GM12878 (cell line): ENCODE measurements around the gene MYADM. TPM values are rescaled to one million over a fixed set of nuclear protein-coding genes. Genes with fewer than 3 reads are reported as not detected.

Experiments used
- ATAC-seq: fragments of 200-7000 bp; cut with Tn5 transposase; 3 replicates; pipeline ENCODE4 v1.9.1; 2020; ENCODE audit warnings: mild to moderate bottlenecking, moderate library complexity
- BruUV-seq: library from RNA; stranded (reverse); fragments of 400-500 nt; replicated peaks from 2 replicates; lab custom pipeline; 2021; lab: Mats Ljungman, UMichigan
- CTCF ChIA-PET: fragments of 300-600 bp; sonication (Branson Sonifier 250); formaldehyde crosslinking; extraction: SDS; loops from one replicate; lab custom pipeline; 2021; ENCODE audit warnings: inconsistent platforms; lab: Yijun Ruan, JAX
- POLR2A ChIA-PET: fragments of 350-600 bp; formaldehyde crosslinking; extraction: SDS; loops from one replicate; lab custom pipeline; 2021; ENCODE audit warnings: inconsistent platforms; lab: Charles Lee
- RAD21 ChIA-PET: fragments of 300-600 bp; sonication (Branson Sonifier 250); formaldehyde crosslinking; loops from one replicate; lab custom pipeline; 2023; ENCODE audit warnings: antibody characterized with exemption; ENCODE audit not compliant: unreplicated experiment; lab: Charles Lee
- SMC1A ChIA-PET: fragments of 300-600 bp; sonication (Branson Sonifier 250); formaldehyde crosslinking; loops from one replicate; lab custom pipeline; 2023; ENCODE audit not compliant: unreplicated experiment, uncharacterized antibody; lab: Charles Lee
- DNase-seq: peaks from one replicate; pipeline ENCODE4 v3.0.0-alpha.2; 2011; ENCODE audit warnings: low read depth, low spot score
- FAIRE-seq: peaks from 3 replicates; lab custom pipeline; 2011; peaks lifted over from hg19 to GRCh38; lab: Jason Lieb, UNC
- H2AFZ ChIP-seq: 2 replicates; pipeline ENCODE4 v1.6.0; 2011; ENCODE audit warnings: low read depth, low read length, control low read depth; ENCODE audit not compliant: control insufficient read depth
- H3K27ac ChIP-seq: 2 replicates; pipeline ENCODE4 v1.5.1; 2011; ENCODE audit warnings: control low read depth; ENCODE audit not compliant: control insufficient read depth, insufficient read depth
- H3K27me3 ChIP-seq, 2 experiments: replicated peaks in 1 of 2; 2 replicates each; pipeline versions ENCODE4 v1.6.0 to v1.6.1; 2011; ENCODE audit warnings: low read length in 1 of 2; ENCODE audit not compliant: control insufficient read depth in 2 of 2, insufficient read depth in 2 of 2
- H3K36me3 ChIP-seq, 2 experiments: 2 replicates each; pipeline ENCODE4 v1.5.1; 2011; ENCODE audit warnings: low read length in 1 of 2; ENCODE audit not compliant: control insufficient read depth in 2 of 2, insufficient read depth in 2 of 2
- H3K4me1 ChIP-seq: 2 replicates; pipeline ENCODE4 v1.6.1; 2011; ENCODE audit warnings: mild to moderate bottlenecking, low read length, moderate library complexity, mixed read lengths; ENCODE audit not compliant: control insufficient read depth, insufficient read depth
- H3K4me2 ChIP-seq: 2 replicates; pipeline ENCODE4 v1.6.0; 2011; ENCODE audit warnings: control low read depth; ENCODE audit not compliant: control insufficient read depth, insufficient read depth
- H3K4me3 ChIP-seq: fragments of 200-600 bp; sonication (generic); 2 replicates; pipeline ENCODE4 v1.5.1; 2016
- H3K79me2 ChIP-seq: 2 replicates; pipeline ENCODE4 v1.6.0; 2011; ENCODE audit warnings: low read length; ENCODE audit not compliant: control insufficient read depth, insufficient read depth
- H3K9ac ChIP-seq: 2 replicates; pipeline ENCODE4 v1.8.0; 2011; ENCODE audit warnings: low read length, control low read depth, mixed read lengths; ENCODE audit not compliant: control insufficient read depth, insufficient read depth
- H3K9me3 ChIP-seq: replicated peaks from 3 replicates; pipeline ENCODE4 v1.5.1; 2011; ENCODE audit warnings: mild to moderate bottlenecking, low read length; ENCODE audit not compliant: control insufficient read depth, insufficient read depth
- H4K20me1 ChIP-seq: 2 replicates; pipeline ENCODE4 v1.6.0; 2011; ENCODE audit not compliant: control insufficient read depth, insufficient read depth
- BCL11A ChIP-seq: IDR thresholded peaks from 2 replicates; pipeline ENCODE4 v1.6.1; 2011; ENCODE audit warnings: low read depth, low read length
- CHD2 ChIP-seq: IDR thresholded peaks from 2 replicates; pipeline ENCODE4 v1.6.1; 2011; ENCODE audit warnings: low read depth, low read length, improper control_type of control experiment, borderline replicate concordance
- FOXK2 ChIP-seq: fragments of 450-650 bp; IDR thresholded peaks from 2 replicates; pipeline ENCODE4 v1.6.1; 2017; ENCODE audit warnings: mild to moderate bottlenecking, moderate library complexity
- GATAD2B ChIP-seq: fragments of 450-650 bp; conservative IDR thresholded peaks from 2 replicates; pipeline ENCODE4 v1.6.1; 2017; ENCODE audit warnings: low read depth, mild to moderate bottlenecking, moderate library complexity
- HDAC6 ChIP-seq: fragments of 200-600 bp; sonication (generic); IDR thresholded peaks from one replicate; pipeline ENCODE4 v1.8.0; 2017; ENCODE audit warnings: antibody characterized with exemption; ENCODE audit not compliant: unreplicated experiment
- IKZF2 ChIP-seq, 2 experiments: fragments of 450-650 bp; IDR thresholded peaks; 2 replicates each; pipeline ENCODE4 v1.6.1; 2017; ENCODE audit warnings: mild to moderate bottlenecking in 2 of 2, moderate library complexity in 2 of 2
- JUNB ChIP-seq: IDR thresholded peaks from 2 replicates; pipeline ENCODE4 v1.6.1; 2016; ENCODE audit warnings: antibody characterized with exemption, mild to moderate bottlenecking
- NFIC ChIP-seq: IDR thresholded peaks from 2 replicates; pipeline ENCODE4 v1.6.1; 2012; ENCODE audit warnings: low read depth, mild to moderate bottlenecking, inconsistent platforms, low read length, moderate library complexity
- RAD21 ChIP-seq: IDR thresholded peaks from 2 replicates; pipeline ENCODE4 v1.6.1; 2011; ENCODE audit warnings: mild to moderate bottlenecking, low read depth, low read length, moderate library complexity; ENCODE audit not compliant: insufficient read depth
- RUNX3 ChIP-seq: IDR thresholded peaks from 2 replicates; pipeline ENCODE4 v1.6.1; 2012; ENCODE audit warnings: low read length, inconsistent platforms
- SMAD1 ChIP-seq: fragments of 450-650 bp; IDR thresholded peaks from 2 replicates; pipeline ENCODE4 v1.6.1; 2018; ENCODE audit warnings: mild to moderate bottlenecking, low read depth; ENCODE audit not compliant: partially characterized antibody
- STAT3 ChIP-seq: IDR thresholded peaks from 2 replicates; pipeline ENCODE4 v1.6.1; 2011; ENCODE audit warnings: low read depth, low read length, improper control_type of control experiment
- WGBS: methylation state at CpG from one replicate; pipeline ENCODE4 v1.1.6; 2016; ENCODE audit warnings: low lambda C conversion rate; ENCODE audit not compliant: insufficient replicate concordance, insufficient coverage; ENCODE audit errors: missing lambda C conversion rate; 5-methylcytosine and 5-hydroxymethylcytosine counted together
- in situ Hi-C: fragments of 300-500 bp; cut with MboI; formaldehyde crosslinking; loops from 9 replicates; pipeline ENCODE4 v1.14.3; 2018; ENCODE audit warnings: mixed read lengths
- intact Hi-C: fragments of 100-400 bp; cut with micrococcal nuclease; formaldehyde crosslinking; loops from one replicate; pipeline ENCODE4 v1.14.2; 2022; ENCODE audit not compliant: unreplicated experiment
- polyA plus RNA-seq, 11 experiments: library from polyadenylated mRNA; depleted of rRNA in 4 of 11; unstranded in 6 of 11; stranded (reverse) in 5 of 11; fragments of >200 nt; fragmentation: Nextera tagmentation in 4 of 11; fragmentation: Illumina TruSeq in 1 of 11; extraction: Ambion mirVana in 4 of 11; extraction: Trizol in 1 of 11; gene quantifications; 1 replicate in 1 of 11; 2 replicates in 10 of 11; pipeline versions ENCODE4 v1.2.1 to v1.2.3, GENCODE V29; 2011 to 2016; ENCODE audit warnings: inconsistent platforms in 2 of 11, missing spikeins in 2 of 11, low read depth in 1 of 11
- total RNA-seq, 4 experiments: library from RNA; depleted of rRNA in 3 of 4; stranded (reverse); fragments of >200 nt in 3 of 4; fragmentation: Illumina TruSeq in 1 of 4; extraction: Trizol in 1 of 4; gene quantifications; 2 replicates each; pipeline versions ENCODE4 v1.2.1 to v1.2.3, GENCODE V29; 2013 to 2021
- TF ChIP-seq, protein P1 (sequence below): fragments of 450-650 bp; IDR thresholded peaks from 2 replicates; pipeline ENCODE4 v1.6.1; 2017; ENCODE audit warnings: low read depth, mild to moderate bottlenecking, moderate library complexity
- TF ChIP-seq, protein P2 (sequence below): fragments of 150-350 bp; IDR thresholded peaks from 2 replicates; pipeline ENCODE4 v1.6.1; 2014; ENCODE audit warnings: mild to moderate bottlenecking, low read depth, low read length

Gene MYADM
- total and polyA plus RNA-seq, 10 of the 15 experiments (the other 5 are each of a cell fraction or from before 2014, with no cell fraction given), result 0.04 to 0.46 (median 0.10) TPM

DNA sequence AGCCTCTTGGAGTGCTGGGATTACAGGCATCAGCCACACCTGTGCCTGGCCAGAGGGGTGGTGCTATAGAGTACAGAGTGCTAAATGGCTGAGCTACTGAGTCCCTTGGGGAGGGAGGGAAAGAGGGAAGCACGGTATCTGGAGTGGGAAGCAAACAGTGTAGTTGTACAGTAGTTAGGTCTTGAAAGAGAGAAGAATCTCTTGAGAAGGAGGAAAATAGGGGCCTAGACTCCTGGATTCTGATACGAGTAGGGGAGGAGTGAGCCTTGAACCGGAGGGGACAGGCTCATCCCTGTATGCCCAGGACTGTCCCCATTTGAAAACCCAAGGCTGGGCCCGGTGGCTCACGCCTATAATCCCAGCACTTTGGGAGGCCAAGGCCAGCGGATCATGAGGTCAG is 5.1 kb downstream of the MYADM start:
- H2AFZ ChIP-seq, result no peak overlapping the region
- H3K4me3 ChIP-seq, result no peak overlapping the region
- 43% methylated on average over 5 of the region's 6 CpGs for WGBS
- no peaks in the 10 kb centered on the region for H3K79me2 ChIP-seq
- FAIRE-seq, result no peak
- H3K27me3 ChIP-seq, result no peaks in the 10 kb centered on the region
- POLR2A ChIA-PET, result no interaction called here
- no TSS peak for BruUV-seq
- no peak for TF ChIP-seq IKZF2 (IDR thresholded peaks at IDR 0.05)
- TF ChIP-seq JUNB, result no peak
- TF ChIP-seq STAT3, result no peak
- TF ChIP-seq CHD2, result no peak
- TF ChIP-seq BCL11A, result no peak
- no peak for TF ChIP-seq GATAD2B
- no peak for TF ChIP-seq FOXK2
- TF ChIP-seq, all 136 proteins: peak for 0
- RAD21 ChIA-PET, result no interaction called here
- CTCF ChIA-PET, result no interaction called here
- SMC1A ChIA-PET, result no interaction called here
- no peaks in the 10 kb centered on the region; the same call in 2 of the 3 replicates for H3K9me3 ChIP-seq
- no peak overlapping the region for H3K4me2 ChIP-seq
- ATAC-seq, result no peak
- H3K36me3 ChIP-seq, result no peaks in the 10 kb centered on the region
- H3K27ac ChIP-seq, result no peak overlapping the region
- no peak overlapping the region for H3K9ac ChIP-seq
- no peaks in the 10 kb centered on the region for H3K4me1 ChIP-seq
- no peaks in the 10 kb centered on the region for H4K20me1 ChIP-seq
- intact Hi-C loops (no loop called here), in situ Hi-C loops (no loop called here)
- DNase-seq, result no peak

DNA sequence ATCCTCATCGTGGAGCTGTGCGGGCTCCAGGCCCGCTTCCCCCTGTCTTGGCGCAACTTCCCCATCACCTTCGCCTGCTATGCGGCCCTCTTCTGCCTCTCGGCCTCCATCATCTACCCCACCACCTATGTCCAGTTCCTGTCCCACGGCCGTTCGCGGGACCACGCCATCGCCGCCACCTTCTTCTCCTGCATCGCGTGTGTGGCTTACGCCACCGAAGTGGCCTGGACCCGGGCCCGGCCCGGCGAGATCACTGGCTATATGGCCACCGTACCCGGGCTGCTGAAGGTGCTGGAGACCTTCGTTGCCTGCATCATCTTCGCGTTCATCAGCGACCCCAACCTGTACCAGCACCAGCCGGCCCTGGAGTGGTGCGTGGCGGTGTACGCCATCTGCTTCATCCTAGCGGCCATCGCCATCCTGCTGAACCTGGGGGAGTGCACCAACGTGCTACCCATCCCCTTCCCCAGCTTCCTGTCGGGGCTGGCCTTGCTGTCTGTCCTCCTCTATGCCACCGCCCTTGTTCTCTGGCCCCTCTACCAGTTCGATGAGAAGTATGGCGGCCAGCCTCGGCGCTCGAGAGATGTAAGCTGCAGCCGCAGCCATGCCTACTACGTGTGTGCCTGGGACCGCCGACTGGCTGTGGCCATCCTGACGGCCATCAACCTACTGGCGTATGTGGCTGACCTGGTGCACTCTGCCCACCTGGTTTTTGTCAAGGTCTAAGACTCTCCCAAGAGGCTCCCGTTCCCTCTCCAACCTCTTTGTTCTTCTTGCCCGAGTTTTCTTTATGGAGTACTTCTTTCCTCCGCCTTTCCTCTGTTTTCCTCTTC is 6.3 kb downstream of the MYADM start:
- intact Hi-C loops (no loop called here), in situ Hi-C loops (no loop called here)
- no peaks in the 10 kb centered on the region for H3K4me1 ChIP-seq
- no peaks in the 10 kb centered on the region; the same call in 2 of the 3 replicates for H3K9me3 ChIP-seq
- CTCF ChIA-PET, result no interaction called here
- DNase-seq (no peak), FAIRE-seq (no peak), ATAC-seq (no peak)
- SMC1A ChIA-PET, result interaction anchor here (0.6 kb wide), 1 partner anchor 129 kb away, joined by 5 read pairs; no protein-coding TSS in a partner anchor
- BruUV-seq, result no TSS peak
- POLR2A ChIA-PET, result no interaction called here
- H4K20me1 ChIP-seq, result no peaks in the 10 kb centered on the region
- no peak overlapping the region for H3K4me3 ChIP-seq
- no peak overlapping the region for H3K9ac ChIP-seq
- H3K4me2 ChIP-seq, result no peak overlapping the region
- H3K27ac ChIP-seq, result no peak overlapping the region
- H3K27me3 ChIP-seq, result no peaks in the 10 kb centered on the region
- H3K36me3 ChIP-seq, result no peaks in the 10 kb centered on the region
- 81% methylated on average over 43 of the region's 51 CpGs for WGBS
- H3K79me2 ChIP-seq, result no peaks in the 10 kb centered on the region
- RAD21 ChIA-PET, result no interaction called here
- H2AFZ ChIP-seq, result no peak overlapping the region
- no peak for TF ChIP-seq RUNX3
- TF ChIP-seq NFIC, result no peak
- no peak for TF ChIP-seq RAD21
- TF ChIP-seq, protein P1, sequence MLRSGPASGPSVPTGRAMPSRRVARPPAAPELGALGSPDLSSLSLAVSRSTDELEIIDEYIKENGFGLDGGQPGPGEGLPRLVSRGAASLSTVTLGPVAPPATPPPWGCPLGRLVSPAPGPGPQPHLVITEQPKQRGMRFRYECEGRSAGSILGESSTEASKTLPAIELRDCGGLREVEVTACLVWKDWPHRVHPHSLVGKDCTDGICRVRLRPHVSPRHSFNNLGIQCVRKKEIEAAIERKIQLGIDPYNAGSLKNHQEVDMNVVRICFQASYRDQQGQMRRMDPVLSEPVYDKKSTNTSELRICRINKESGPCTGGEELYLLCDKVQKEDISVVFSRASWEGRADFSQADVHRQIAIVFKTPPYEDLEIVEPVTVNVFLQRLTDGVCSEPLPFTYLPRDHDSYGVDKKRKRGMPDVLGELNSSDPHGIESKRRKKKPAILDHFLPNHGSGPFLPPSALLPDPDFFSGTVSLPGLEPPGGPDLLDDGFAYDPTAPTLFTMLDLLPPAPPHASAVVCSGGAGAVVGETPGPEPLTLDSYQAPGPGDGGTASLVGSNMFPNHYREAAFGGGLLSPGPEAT, result no peak
- no peak for TF ChIP-seq SMAD1
- TF ChIP-seq HDAC6, result no peak
- TF ChIP-seq, protein P2, sequence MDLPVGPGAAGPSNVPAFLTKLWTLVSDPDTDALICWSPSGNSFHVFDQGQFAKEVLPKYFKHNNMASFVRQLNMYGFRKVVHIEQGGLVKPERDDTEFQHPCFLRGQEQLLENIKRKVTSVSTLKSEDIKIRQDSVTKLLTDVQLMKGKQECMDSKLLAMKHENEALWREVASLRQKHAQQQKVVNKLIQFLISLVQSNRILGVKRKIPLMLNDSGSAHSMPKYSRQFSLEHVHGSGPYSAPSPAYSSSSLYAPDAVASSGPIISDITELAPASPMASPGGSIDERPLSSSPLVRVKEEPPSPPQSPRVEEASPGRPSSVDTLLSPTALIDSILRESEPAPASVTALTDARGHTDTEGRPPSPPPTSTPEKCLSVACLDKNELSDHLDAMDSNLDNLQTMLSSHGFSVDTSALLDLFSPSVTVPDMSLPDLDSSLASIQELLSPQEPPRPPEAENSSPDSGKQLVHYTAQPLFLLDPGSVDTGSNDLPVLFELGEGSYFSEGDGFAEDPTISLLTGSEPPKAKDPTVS, result no peak
